Stimulated activated CD4-positive, alpha-beta T cell treated with anti-CD3 and anti-CD28 coated beads, Interleukin-1b, Interleukin-23, amount 100 ng/mL, for 24 hours (primary cell): ENCODE results near the gene SCN8A.
A peak's percentile ranks its signal among the peaks of the same experiment; 100 is the strongest.

ENCODE experiments used
- DNase-seq, 4 experiments: peaks; one replicate each; pipeline ENCODE4 v3.0.0-alpha.2; 2020; ENCODE audit warnings: low read depth in 4 of 4, low spot score in 1 of 4

The SCN8A gene

DNA sequence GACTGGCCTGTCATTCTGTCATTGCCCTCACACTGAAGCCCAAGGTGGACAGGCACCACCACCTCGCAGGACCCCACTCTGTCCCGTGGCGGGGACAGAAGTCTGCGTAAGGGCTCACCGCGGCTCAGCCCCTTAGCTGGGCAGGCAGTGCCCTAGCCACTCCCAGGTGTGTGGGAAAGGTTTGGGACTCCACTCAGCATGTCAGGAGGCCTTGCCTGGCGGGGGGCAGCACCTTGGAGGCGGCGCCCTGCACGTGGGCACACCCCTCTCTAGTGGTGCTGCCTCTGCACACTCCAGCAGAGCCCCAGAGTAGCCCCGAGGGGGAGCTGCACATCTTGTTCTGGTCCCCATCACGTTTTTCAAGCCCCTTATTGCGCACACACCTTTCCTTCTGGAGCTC, 221.8 kb downstream of the SCN8A start:
- DNase-seq = no peak

- no peak for DNase-seq
Measured at GRCh38 chr12:51813931-51814310, 222.9 kb downstream of the SCN8A start.

DNA sequence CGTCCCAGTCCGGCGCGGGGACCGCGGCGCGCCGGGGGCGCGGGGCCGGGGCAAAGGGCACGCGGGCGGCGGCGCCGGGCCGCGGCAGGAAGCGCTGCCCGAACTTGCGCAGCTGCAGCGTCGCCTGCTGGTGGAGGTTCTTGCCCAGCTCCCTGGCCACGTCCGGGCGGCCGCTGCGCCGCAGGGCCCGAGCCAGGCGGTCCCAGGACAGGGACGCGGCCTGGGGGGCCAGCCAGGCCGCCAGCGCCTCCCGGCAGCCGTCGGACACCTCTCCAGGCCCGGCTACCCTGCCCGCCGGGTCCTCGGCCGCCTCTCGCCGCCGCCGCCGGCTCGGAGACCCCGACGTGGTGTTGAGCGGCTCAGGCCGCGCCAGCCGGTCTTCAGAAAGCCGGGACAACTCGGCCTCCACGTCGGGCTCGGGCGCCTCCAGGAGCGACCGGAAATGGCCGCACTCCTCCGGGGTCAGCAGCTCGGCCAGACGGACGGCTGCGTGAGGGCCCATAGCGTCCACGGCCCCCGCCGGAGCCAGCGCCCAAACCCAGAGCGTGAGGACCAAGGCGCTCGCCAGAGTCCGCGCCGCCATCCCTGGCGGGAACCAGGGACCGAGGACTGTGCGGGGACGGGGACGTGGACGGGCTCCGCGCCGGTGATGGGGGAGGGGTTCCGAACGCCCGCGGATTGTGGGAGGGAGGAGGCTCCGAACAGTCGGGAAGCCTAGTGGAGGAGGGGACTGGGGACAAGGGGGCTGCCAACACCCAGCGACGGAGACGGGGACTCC, 223.5 kb downstream of the SCN8A start:
- peak in 3 of 4 experiments; percentile 19 to 42 (median 36) for DNase-seq

- DNase-seq = no peak
Measured at GRCh38 chr12:51815571-51815970, 224.5 kb downstream of the SCN8A start.

- no peak for DNase-seq
Measured at GRCh38 chr12:51817027-51817953, 226.3 kb downstream of the SCN8A start.

DNA sequence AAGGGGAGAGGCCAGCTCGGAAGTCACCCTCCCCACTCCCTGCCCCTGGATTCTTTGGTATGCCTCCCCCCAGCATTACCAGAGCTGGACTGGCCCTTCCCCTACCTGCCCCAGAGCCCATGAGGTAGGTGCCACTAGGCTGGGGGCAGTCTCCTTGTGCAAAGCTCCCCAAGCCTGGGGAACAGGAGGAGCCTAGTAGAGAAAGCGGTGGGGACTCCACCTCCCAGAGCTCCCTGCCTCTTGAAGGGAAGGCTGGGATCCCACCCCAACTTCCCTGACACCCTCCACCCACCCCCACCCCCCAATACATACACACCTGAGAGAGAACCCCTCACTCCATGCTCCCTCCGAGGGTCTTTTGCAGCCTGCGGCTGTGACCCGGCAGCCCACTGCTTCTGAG, 227.1 kb downstream of the SCN8A start:
- DNase-seq = no peak

DNA sequence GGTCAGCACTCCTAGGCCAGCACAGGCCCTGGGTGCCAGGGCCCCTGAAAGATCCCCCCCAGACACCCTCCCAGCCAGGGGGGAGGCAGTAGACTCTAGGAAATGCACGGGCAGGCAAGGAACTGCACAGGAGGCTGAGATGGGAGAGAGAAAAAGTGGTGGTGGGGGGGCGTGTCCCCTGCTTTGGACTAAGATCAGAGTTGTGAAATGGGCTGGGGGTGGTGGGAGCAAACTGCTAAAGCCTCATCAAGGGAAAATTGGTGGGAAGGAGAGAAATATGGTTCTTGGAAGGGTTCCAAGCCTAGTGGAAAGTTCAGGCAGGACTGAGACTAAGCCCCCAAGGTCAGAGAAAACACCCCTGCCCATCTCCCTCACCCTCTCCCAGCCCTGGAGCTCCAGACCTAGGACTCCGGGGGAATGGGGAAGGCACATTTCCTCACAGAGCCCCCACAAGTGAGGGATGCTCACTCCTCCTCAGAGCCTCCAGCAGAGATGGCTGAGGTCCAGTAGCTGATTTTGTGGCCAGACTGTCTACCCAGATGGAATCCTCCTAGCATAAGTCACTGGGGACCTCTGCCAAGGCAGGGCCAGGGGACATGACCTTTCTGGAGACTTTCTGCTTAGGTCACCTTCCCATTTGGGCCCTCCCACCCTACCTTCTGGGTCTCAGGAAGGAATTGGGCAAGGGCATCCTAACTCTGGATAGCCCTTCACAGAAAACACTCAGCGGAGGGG, 227.7 kb downstream of the SCN8A start:
- DNase-seq = no peak

GRCh38 chr12:51819736-51820525, 228.9 kb downstream of the SCN8A start:
- no peak for DNase-seq

- peak; percentile 50 to 80 (median 70) for DNase-seq
Measured at GRCh38 chr12:51820526-51821439, 229.8 kb downstream of the SCN8A start.

DNA sequence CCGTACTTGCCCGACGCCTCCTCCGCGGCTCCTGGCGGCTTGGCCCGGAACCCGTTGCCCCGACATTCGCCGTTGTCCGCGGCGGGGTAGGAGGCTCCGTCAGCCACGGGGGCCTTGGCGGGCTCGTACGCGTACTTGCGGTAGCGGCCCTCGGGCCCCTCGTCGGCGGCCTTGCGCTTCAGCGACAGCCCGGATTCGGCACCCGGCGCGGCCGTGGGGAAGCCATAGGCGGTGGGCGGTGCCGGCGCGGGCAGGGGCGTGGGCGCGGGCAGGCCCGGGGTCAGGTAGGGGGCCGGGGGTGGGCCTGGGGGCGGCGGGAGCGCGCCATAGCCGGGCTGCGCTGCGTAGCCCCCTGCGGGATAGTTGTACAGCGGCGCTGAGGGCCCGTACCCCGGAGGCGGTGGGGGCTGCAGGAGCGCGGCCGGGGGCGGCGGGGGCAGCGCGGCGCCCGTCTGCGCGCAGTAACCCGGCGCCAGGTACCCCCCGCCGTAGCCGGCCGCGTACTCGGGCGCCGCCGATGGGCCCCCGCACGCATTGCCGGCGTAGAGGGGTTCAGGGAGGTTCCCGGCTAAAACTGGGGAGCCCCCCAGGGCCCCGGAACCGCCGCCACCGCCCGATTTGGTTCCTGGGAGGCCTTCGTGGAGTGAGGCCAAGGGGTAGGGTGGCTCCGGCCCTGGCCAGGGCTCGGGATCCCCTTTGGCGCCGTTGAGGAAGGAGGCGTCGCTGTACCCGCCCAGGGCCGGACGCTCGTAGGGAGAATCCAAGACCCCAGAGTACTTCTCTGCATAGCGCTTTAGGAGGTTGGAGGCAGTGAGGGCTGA, 230.6 kb downstream of the SCN8A start:
- peak in 2 of 4 experiments; percentile 12 to 15 for DNase-seq

DNA sequence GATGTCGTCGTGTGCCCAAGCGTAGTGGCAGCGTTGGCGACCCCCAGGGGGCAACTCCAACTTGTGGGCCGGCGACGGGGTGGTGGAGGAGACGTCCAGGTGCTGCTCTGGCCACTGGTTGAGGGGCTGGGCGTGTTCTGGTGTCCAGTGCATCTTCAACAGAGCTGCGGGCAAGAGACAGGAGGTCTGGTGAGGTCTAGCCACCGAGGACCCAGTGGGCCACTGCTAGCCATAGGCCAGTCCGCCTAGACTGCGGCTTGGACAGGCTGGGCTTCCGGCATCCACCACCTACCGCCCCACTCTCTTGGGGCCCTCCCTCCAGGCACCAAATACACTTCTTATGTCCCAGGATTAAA, 231.2 kb downstream of the SCN8A start:
- no peak for DNase-seq

- no peak for DNase-seq
Measured at GRCh38 chr12:51822956-51823355, 231.9 kb downstream of the SCN8A start.

DNA sequence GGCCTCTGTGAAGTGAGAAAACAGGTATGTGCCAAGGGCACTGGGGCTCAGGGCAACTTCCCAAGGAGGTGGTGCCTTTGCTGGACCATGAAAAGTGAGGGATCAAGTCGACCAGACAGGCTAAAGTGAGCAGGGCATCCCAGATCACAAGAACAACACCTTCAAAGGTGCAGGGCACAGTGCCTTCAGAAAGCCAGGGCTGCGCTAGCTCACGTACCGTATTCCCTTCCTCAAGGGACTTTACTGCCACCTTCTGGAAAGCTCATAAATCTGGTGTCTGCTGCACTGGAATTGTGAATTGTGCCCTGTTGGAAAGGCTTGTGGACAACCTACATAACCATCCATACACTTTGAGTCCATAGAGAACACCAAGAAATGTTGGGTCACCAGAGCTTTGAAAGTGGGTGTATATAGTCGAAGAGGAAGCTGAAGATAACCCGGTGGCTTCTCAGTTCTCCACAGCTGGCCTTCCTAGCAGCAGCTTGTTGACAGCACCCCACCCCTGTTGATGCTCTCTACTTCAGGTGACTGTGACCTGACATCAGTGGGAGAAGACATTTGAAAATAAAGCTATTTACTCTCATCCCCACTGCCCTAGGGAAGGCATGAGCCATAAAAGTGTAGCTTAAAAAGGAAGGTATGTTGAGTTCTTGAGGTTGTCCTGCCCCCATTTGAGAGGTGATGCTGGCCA, 233.0 kb downstream of the SCN8A start:
- DNase-seq = no peak

- no peak for DNase-seq
Measured at GRCh38 chr12:51825216-51825615, 234.2 kb downstream of the SCN8A start.

DNA sequence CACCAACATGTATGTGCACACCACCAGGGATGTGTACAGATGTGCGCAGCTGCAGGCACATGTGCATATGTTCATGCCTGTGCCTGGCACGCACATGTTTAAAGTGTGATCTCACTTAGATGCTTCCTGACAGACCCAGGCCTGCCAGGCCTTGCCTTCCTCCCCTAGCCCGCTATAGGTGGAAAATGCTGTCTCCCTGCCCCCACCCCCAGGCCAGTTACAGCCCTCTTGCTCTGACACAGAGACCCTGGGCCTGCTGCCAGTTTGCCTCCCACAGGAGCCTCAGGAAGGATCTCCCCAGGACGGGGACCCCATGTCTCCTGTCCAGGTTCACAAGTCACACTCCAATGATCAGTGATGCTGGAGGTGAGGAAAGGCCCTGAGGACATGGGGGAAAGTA, 235.8 kb downstream of the SCN8A start:
- no peak for DNase-seq

DNA sequence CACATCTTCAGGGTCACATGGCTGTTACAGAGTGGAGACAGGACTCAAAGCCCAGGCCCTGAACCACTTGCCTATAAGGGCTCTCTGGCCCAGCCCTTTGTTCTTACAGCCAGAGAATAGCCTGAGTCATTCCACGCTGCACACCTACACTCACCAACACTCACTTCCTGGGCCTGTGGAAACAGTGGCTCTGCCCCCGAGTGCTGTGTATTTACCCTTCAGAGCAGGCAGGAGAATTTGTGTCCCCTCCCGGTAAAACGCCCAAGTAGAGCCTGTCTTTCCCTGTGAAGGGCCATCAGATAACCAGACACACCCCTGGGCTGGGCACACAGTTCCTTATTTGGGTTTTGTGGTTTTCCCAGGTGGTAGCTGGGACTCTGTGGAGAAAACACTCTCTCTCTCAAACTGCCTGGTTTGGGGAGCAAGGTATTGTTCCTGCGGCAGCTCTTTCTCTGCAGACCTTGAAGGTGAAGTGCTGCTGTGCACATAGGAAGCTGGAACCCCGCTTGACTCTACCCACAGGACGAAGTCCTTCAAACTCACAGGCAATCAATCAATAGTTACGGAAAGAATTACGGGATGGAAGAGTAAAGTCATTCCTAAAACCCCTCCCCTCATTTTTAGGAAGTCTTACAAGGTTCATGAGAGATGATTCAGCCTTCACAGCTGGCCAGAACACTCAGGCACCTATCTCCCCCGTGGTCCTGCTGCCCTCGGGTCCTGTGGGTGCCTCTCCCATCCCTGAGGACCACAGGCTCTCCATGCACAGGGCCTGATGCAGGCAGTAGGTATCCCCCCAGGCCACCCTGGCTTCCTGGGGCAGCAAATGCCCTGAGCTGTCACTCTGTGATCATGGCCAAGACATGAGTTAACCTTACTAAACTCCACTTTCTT, 237.1 kb downstream of the SCN8A start:
- DNase-seq = peak; percentile 25 to 63 (median 33)

DNA sequence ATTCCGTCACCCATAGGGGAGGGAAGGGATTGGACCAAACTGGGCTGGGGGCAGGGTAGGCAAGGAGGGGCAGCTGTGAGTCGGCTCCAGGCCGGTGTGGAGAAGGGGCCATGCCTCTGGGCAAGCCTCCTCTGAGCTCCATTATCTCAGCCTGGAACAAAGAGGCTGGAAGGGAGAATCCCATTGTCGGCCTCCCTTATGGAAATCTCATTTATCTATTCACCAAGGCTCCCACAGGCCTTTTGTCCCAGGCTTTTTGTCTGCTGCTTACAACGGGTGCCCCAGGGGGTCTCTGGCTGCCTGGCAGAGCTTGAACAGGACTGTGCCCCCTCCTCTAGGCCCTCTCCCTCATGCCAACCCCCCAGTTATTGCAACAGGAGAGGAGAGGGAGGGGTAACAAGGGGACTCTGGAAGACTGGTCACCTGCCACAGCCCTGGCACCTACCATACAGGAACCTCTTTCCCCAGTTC, 238.0 kb downstream of the SCN8A start:
- no peak for DNase-seq
